ENCODE data around the gene EPC2. TPM values are rescaled to one million over a fixed set of nuclear protein-coding genes. Genes with fewer than 3 reads are reported as not detected.

The EPC2 gene
- total and polyA plus RNA-seq, 2 donors (not counting 1 experiment from before 2014, with no cell fraction given) = 18.0 to 72.3 TPM

- ChIA-PET POLR2A (interaction anchor here (0.7 kb wide), 1 partner anchor 8 kb away, joined by 4 read pairs; no protein-coding TSS in a partner anchor), CTCF (no interaction called here)
- Histone ChIP-seq H3K9me3 (ENCODE audit: control extremely low read depth in 1 of 3, control insufficient read depth in 2 of 3, insufficient read depth in 1 of 3, low read length in 2 of 3) (peaks cover 0 to 1% (median 0%) of the 10 kb centered on the region in 3 donors), H3K27ac (ENCODE audit: low read length in 2 of 2) (no peak overlapping the region), H3K9ac (ENCODE audit: low read length) (no peak overlapping the region), H3K27me3 (replicated peaks in 1 of 4; ENCODE audit: control extremely low read depth in 1 of 4, control insufficient read depth in 3 of 4, insufficient read depth in 4 of 4, low read length in 3 of 4) (no peaks in the 10 kb centered on the region), H3K4me3 (ENCODE audit: control extremely low read depth in 1 of 5, extremely low read depth in 1 of 5, insufficient read depth in 1 of 5, low read depth in 2 of 5, low read length in 4 of 5) (no peak overlapping the region), H3K4me2 (replicated peaks; ENCODE audit: low read depth, low read length, poor library complexity, severe bottlenecking) (no peak overlapping the region), H3K36me3 (replicated peaks in 1 of 2; ENCODE audit: control extremely low read depth in 1 of 2, control insufficient read depth in 1 of 2, extremely low read depth in 1 of 2, insufficient read depth in 2 of 2, low read length in 1 of 2) (peaks cover 0 to 12% of the 10 kb centered on the region in 2 experiments), H3K4me1 (ENCODE audit: control insufficient read depth in 2 of 2, insufficient read depth in 2 of 2, low read length in 2 of 2) (peaks cover 39 to 42% of the 10 kb centered on the region in 2 donors), H4K20me1 (ENCODE audit: control insufficient read depth, insufficient read depth, low read length, poor library complexity, severe bottlenecking) (peaks cover 80% of the 10 kb centered on the region), H2AFZ (ENCODE audit: insufficient read depth, low read depth, low read length, poor library complexity, severe bottlenecking) (no peak overlapping the region), H3K79me2 (ENCODE audit: control insufficient read depth, insufficient read depth, low read length) (peaks cover 96% of the 10 kb centered on the region)
- 100% methylated on average over 1 of the region's 5 CpGs for WGBS (ENCODE audit: insufficient coverage)
- Mint-ChIP-seq H3K27me3 (no peaks in the 10 kb centered on the region), H3K4me3 (peak overlapping the region; percentile 23), H3K27ac (peak overlapping the region; percentile 18), H3K9me3 (ENCODE audit: insufficient read depth) (peaks cover 2% of the 10 kb centered on the region), H3K4me1 (peaks cover 89% of the 10 kb centered on the region)
- TF ChIP-seq EZH2 (IDR thresholded peaks at IDR 0.05; ENCODE audit: borderline replicate concordance, insufficient read depth, low read depth, low read length, poor library complexity, severe bottlenecking) = no peak
- TF ChIP-seq CTCF (IDR thresholded peaks at IDR 0.05) = no peak
- ATAC-seq (ENCODE audit: low read depth) (no peak), DNase-seq (no peak)
- intact Hi-C loops (cut with micrococcal nuclease) = no loop called here
These were observed 77.6 kb downstream of the EPC2 start for GRCh38 chr2:148721991-148722777.

GRCh38 chr2:148725564-148725963 lies 81.0 kb downstream of the EPC2 start:
- Histone ChIP-seq H2AFZ (ENCODE audit: insufficient read depth, low read depth, low read length, poor library complexity, severe bottlenecking) (no peak overlapping the region), H3K9ac (ENCODE audit: low read length) (peak overlapping the region; percentile 11), H4K20me1 (ENCODE audit: control insufficient read depth, insufficient read depth, low read length, poor library complexity, severe bottlenecking) (peaks cover 84% of the 10 kb centered on the region), H3K79me2 (ENCODE audit: control insufficient read depth, insufficient read depth, low read length) (peaks cover 92% of the 10 kb centered on the region), H3K36me3 (replicated peaks in 1 of 2; ENCODE audit: control extremely low read depth in 1 of 2, control insufficient read depth in 1 of 2, extremely low read depth in 1 of 2, insufficient read depth in 2 of 2, low read length in 1 of 2) (peaks cover 0 to 1% of the 10 kb centered on the region in 2 experiments), H3K27me3 (replicated peaks in 1 of 4; ENCODE audit: control extremely low read depth in 1 of 4, control insufficient read depth in 3 of 4, insufficient read depth in 4 of 4, low read length in 3 of 4) (no peaks in the 10 kb centered on the region), H3K4me3 (ENCODE audit: control extremely low read depth in 1 of 5, extremely low read depth in 1 of 5, insufficient read depth in 1 of 5, low read depth in 2 of 5, low read length in 4 of 5) (peak overlapping the region in 1 of 5 experiments; percentile 9), H3K4me2 (replicated peaks; ENCODE audit: low read depth, low read length, poor library complexity, severe bottlenecking) (peak overlapping the region; percentile 49), H3K9me3 (ENCODE audit: control extremely low read depth in 1 of 3, control insufficient read depth in 2 of 3, insufficient read depth in 1 of 3, low read length in 2 of 3) (peaks cover 0 to 3% (median 0%) of the 10 kb centered on the region in 3 donors), H3K4me1 (ENCODE audit: control insufficient read depth in 2 of 2, insufficient read depth in 2 of 2, low read length in 2 of 2) (peaks cover 11 to 32% of the 10 kb centered on the region in 2 donors), H3K27ac (ENCODE audit: low read length in 2 of 2) (no peak overlapping the region)
- ChIA-PET POLR2A (no interaction called here), CTCF (no interaction called here)
- 100% methylated on average over 1 of the region's 1 CpG for WGBS (ENCODE audit: insufficient coverage)
- H3K4me3 Mint-ChIP-seq = peak overlapping the region; percentile 44
- H3K27ac Mint-ChIP-seq = no peak overlapping the region
- intact Hi-C loops (cut with micrococcal nuclease) = loop anchor here (5.0 kb wide), 2 partner anchors 33 to 73 kb away; no protein-coding TSS in a partner anchor
- no peaks in the 10 kb centered on the region for H3K27me3 Mint-ChIP-seq
- TF ChIP-seq EZH2 (IDR thresholded peaks at IDR 0.05; ENCODE audit: borderline replicate concordance, insufficient read depth, low read depth, low read length, poor library complexity, severe bottlenecking) (no peak), CTCF (IDR thresholded peaks at IDR 0.05) (no peak)
- H3K4me1 Mint-ChIP-seq = peaks cover 71% of the 10 kb centered on the region
- DNase-seq = peak; percentile 22
- ATAC-seq (ENCODE audit: low read depth) = no peak
- peaks cover 2% of the 10 kb centered on the region for H3K9me3 Mint-ChIP-seq (ENCODE audit: insufficient read depth)
